HEK293 (cell line): ENCODE measurements around the gene UGT1A9.

ENCODE experiments used
- CTCF ChIA-PET: fragments of 350-600 bp; formaldehyde crosslinking; extraction: SDS; loops from one replicate; lab custom pipeline; 2021; ENCODE audit warnings: antibody characterized with exemption; lab: Yijun Ruan, JAX
- POLR2A ChIA-PET: fragments of 300-600 bp; formaldehyde crosslinking; extraction: SDS; loops from one replicate; lab custom pipeline; 2020; ENCODE audit warnings: antibody characterized with exemption, inconsistent platforms; lab: Yijun Ruan, JAX
- H3K27ac ChIP-seq: fragments of 200-500 bp; sonication (Bioruptor generic); 2 replicates; pipeline ENCODE4 v1.5.1; 2014; ENCODE audit warnings: low read depth, low read length, control low read depth, inconsistent platforms; ENCODE audit errors: extremely low read depth
- H3K36me3 ChIP-seq, 2 experiments: fragments of 200-500 bp in 1 of 2; sonication (Bioruptor generic) in 1 of 2; 1 replicate in 1 of 2; 2 replicates in 1 of 2; pipeline ENCODE4 v1.5.1; 2014 to 2017; ENCODE audit warnings: inconsistent platforms in 2 of 2, low read length in 2 of 2; ENCODE audit not compliant: control insufficient read depth in 2 of 2, insufficient read depth in 1 of 2
- H3K4me1 ChIP-seq: fragments of 200-500 bp; sonication (Bioruptor generic); 2 replicates; pipeline ENCODE4 v1.5.1; 2014; ENCODE audit warnings: mild to moderate bottlenecking, low read length, inconsistent platforms; ENCODE audit not compliant: control insufficient read depth, insufficient read depth
- H3K4me3 ChIP-seq: 2 replicates; pipeline ENCODE4 v1.5.1; 2011; ENCODE audit warnings: low read depth, mild to moderate bottlenecking, control low read depth, low read length, moderate library complexity
- H3K9me3 ChIP-seq: fragments of 200-500 bp; sonication (Bioruptor generic); 2 replicates; pipeline ENCODE4 v1.5.1; 2014; ENCODE audit warnings: low read depth, low read length, inconsistent platforms; ENCODE audit not compliant: control insufficient read depth, insufficient read depth
- GFI1B ChIP-seq: fragments of 450-650 bp; formaldehyde crosslinking; IDR thresholded peaks from 2 replicates; pipeline ENCODE4 v1.5.1; 2016; ENCODE audit warnings: missing biosample characterization, missing genetic modification characterization
- KLF9 ChIP-seq: fragments of 450-650 bp; formaldehyde crosslinking; IDR thresholded peaks from 2 replicates; pipeline ENCODE4 v1.5.1; 2016; ENCODE audit warnings: missing biosample characterization, missing genetic modification characterization, low read depth
- REPIN1 ChIP-seq: fragments of 450-650 bp; formaldehyde crosslinking; IDR thresholded peaks from 2 replicates; pipeline ENCODE4 v1.5.1; 2017; ENCODE audit warnings: missing biosample characterization, missing genetic modification characterization, low read depth
- WT1 ChIP-seq: fragments of 450-650 bp; formaldehyde crosslinking; IDR thresholded peaks from 2 replicates; pipeline ENCODE4 v1.5.1; 2016; ENCODE audit warnings: missing biosample characterization, missing genetic modification characterization
- ZFP3 ChIP-seq: fragments of 450-650 bp; formaldehyde crosslinking; IDR thresholded peaks from 2 replicates; pipeline ENCODE4 v1.5.1; 2016; ENCODE audit warnings: low read depth, missing biosample characterization, missing genetic modification characterization
- ZFP37 ChIP-seq: fragments of 450-650 bp; formaldehyde crosslinking; IDR thresholded peaks from 2 replicates; pipeline ENCODE4 v1.5.1; 2016; ENCODE audit warnings: missing biosample characterization, missing genetic modification characterization
- ZNF214 ChIP-seq: fragments of 450-650 bp; formaldehyde crosslinking; IDR thresholded peaks from 2 replicates; pipeline ENCODE4 v1.5.1; 2017; ENCODE audit warnings: missing biosample characterization, mild to moderate bottlenecking, missing genetic modification characterization, borderline replicate concordance
- ZNF274 ChIP-seq, 2 experiments: fragments of 200-500 bp in 1 of 2; fragments of 450-650 bp in 1 of 2; sonication (Bioruptor generic) in 1 of 2; formaldehyde crosslinking in 1 of 2; IDR thresholded peaks; 2 replicates each; pipeline versions ENCODE4 v1.5.1 to v1.6.1; 2014 to 2016; ENCODE audit warnings: borderline replicate concordance in 1 of 2, inconsistent platforms in 1 of 2, low read length in 1 of 2, missing biosample characterization in 1 of 2, missing genetic modification characterization in 1 of 2
- ZNF350 ChIP-seq: fragments of 450-650 bp; formaldehyde crosslinking; IDR thresholded peaks from 2 replicates; pipeline ENCODE4 v1.5.0; 2017; ENCODE audit warnings: missing biosample characterization, mild to moderate bottlenecking, missing genetic modification characterization
- ZNF362 ChIP-seq: fragments of 450-650 bp; formaldehyde crosslinking; IDR thresholded peaks from 2 replicates; pipeline ENCODE4 v1.5.1; 2016; ENCODE audit warnings: missing biosample characterization, missing genetic modification characterization
- ZNF423 ChIP-seq: fragments of 450-650 bp; formaldehyde crosslinking; IDR thresholded peaks from 2 replicates; pipeline ENCODE4 v1.5.1; 2016; ENCODE audit warnings: missing biosample characterization, missing genetic modification characterization
- ZNF433 ChIP-seq: fragments of 450-650 bp; formaldehyde crosslinking; IDR thresholded peaks from 2 replicates; pipeline ENCODE4 v1.5.1; 2016; ENCODE audit warnings: missing biosample characterization, missing genetic modification characterization, low read depth
- ZNF510 ChIP-seq: fragments of 450-650 bp; formaldehyde crosslinking; IDR thresholded peaks from 2 replicates; pipeline ENCODE4 v1.5.1; 2018; ENCODE audit warnings: mild to moderate bottlenecking, missing genetic modification characterization, missing biosample characterization; ENCODE audit not compliant: insufficient replicate concordance
- ZNF571 ChIP-seq: fragments of 450-650 bp; formaldehyde crosslinking; IDR thresholded peaks from 2 replicates; pipeline ENCODE4 v1.5.0; 2017; ENCODE audit warnings: missing biosample characterization, missing genetic modification characterization
- ZNF580 ChIP-seq: fragments of 450-650 bp; formaldehyde crosslinking; IDR thresholded peaks from 2 replicates; pipeline ENCODE4 v1.5.1; 2016; ENCODE audit warnings: missing biosample characterization, missing genetic modification characterization
- ZNF585B ChIP-seq: fragments of 450-650 bp; formaldehyde crosslinking; IDR thresholded peaks from 2 replicates; pipeline ENCODE4 v1.5.1; 2016; ENCODE audit warnings: missing biosample characterization, missing genetic modification characterization
- ZNF660 ChIP-seq: fragments of 450-650 bp; IDR thresholded peaks from 2 replicates; pipeline ENCODE4 v1.5.1; 2018; ENCODE audit warnings: missing biosample characterization, mild to moderate bottlenecking, missing genetic modification characterization
- ZNF785 ChIP-seq: fragments of 450-650 bp; formaldehyde crosslinking; IDR thresholded peaks from 2 replicates; pipeline ENCODE4 v1.5.1; 2016; ENCODE audit warnings: missing biosample characterization, missing genetic modification characterization
- ZSCAN23 ChIP-seq: fragments of 450-650 bp; formaldehyde crosslinking; IDR thresholded peaks from 2 replicates; pipeline ENCODE4 v1.5.1; 2016; ENCODE audit warnings: missing biosample characterization, missing genetic modification characterization
- TF ChIP-seq, protein P1 (sequence below): fragments of 450-650 bp; formaldehyde crosslinking; IDR thresholded peaks from 2 replicates; pipeline ENCODE4 v1.5.1; 2016; ENCODE audit warnings: missing biosample characterization, missing genetic modification characterization, low read depth

UGT1A9 gene

GRCh38 chr2:233754872-233755611 lies 83.3 kb downstream of the UGT1A9 start:
- H3K27ac ChIP-seq: no peak overlapping the region
- H3K36me3 ChIP-seq: no peaks in the 10 kb centered on the region
- no peaks in the 10 kb centered on the region for H3K4me1 ChIP-seq
- POLR2A ChIA-PET: no interaction called here
- no peaks in the 10 kb centered on the region for H3K9me3 ChIP-seq
- TF ChIP-seq ZNF362 (tag by site-specific recombination) (no peak), ZNF274 (IDR thresholded peaks at IDR 0.05; ENCODE audit: low read length) (no peak), ZNF274 (tag by site-specific recombination; IDR thresholded peaks at IDR 0.05; ENCODE audit: borderline replicate concordance) (no peak), ZNF571 (tag by site-specific recombination) (no peak), ZFP37 (tag by site-specific recombination) (no peak), ZNF423 (no peak), ZSCAN23 (tag by site-specific recombination) (no peak), GFI1B (tag by site-specific recombination) (no peak), ZNF214 (tag by site-specific recombination) (no peak), ZNF580 (tag by site-specific recombination) (no peak)
- TF ChIP-seq, protein P1, sequence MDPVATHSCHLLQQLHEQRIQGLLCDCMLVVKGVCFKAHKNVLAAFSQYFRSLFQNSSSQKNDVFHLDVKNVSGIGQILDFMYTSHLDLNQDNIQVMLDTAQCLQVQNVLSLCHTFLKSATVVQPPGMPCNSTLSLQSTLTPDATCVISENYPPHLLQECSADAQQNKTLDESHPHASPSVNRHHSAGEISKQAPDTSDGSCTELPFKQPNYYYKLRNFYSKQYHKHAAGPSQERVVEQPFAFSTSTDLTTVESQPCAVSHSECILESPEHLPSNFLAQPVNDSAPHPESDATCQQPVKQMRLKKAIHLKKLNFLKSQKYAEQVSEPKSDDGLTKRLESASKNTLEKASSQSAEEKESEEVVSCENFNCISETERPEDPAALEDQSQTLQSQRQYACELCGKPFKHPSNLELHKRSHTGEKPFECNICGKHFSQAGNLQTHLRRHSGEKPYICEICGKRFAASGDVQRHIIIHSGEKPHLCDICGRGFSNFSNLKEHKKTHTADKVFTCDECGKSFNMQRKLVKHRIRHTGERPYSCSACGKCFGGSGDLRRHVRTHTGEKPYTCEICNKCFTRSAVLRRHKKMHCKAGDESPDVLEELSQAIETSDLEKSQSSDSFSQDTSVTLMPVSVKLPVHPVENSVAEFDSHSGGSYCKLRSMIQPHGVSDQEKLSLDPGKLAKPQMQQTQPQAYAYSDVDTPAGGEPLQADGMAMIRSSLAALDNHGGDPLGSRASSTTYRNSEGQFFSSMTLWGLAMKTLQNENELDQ (tag by site-specific recombination): no peak
- no peak overlapping the region for H3K4me3 ChIP-seq
- CTCF ChIA-PET: no interaction called here

- TF ChIP-seq ZFP3 (tag by site-specific recombination) (no peak), ZNF785 (no peak), ZNF274 (IDR thresholded peaks at IDR 0.05; ENCODE audit: low read length) (no peak), ZNF274 (tag by site-specific recombination; IDR thresholded peaks at IDR 0.05; ENCODE audit: borderline replicate concordance) (no peak), ZNF350 (tag by site-specific recombination) (no peak), WT1 (tag by site-specific recombination) (no peak), ZNF433 (tag by site-specific recombination) (no peak), ZNF585B (tag by site-specific recombination) (no peak), ZNF423 (no peak), ZNF510 (tag by site-specific recombination) (no peak), ZNF660 (no peak), REPIN1 (tag by site-specific recombination) (no peak), KLF9 (tag by site-specific recombination) (no peak)
- ChIA-PET POLR2A (no interaction called here), CTCF (no interaction called here)
- Histone ChIP-seq H3K36me3 (no peaks in the 10 kb centered on the region), H3K9me3 (no peaks in the 10 kb centered on the region), H3K27ac (no peak overlapping the region), H3K4me3 (no peak overlapping the region), H3K4me1 (no peaks in the 10 kb centered on the region)
These were observed 84.9 kb downstream of the UGT1A9 start for GRCh38 chr2:233756429-233757081.
